Gastroesophageal sphincter (tissue), 3 donors: ENCODE measurements around the gene LCP1.

Source experiments
- EP300 ChIP-seq: sonication (generic); formaldehyde crosslinking; IDR thresholded peaks from one replicate; pipeline ENCODE4 v1.6.1; 2017; ENCODE audit warnings: antibody characterized with exemption, mild to moderate bottlenecking
- POLR2A ChIP-seq, 2 donors: fragments of 450-650 bp; IDR thresholded peaks; one replicate each; pipeline ENCODE4 v1.6.1; 2017; ENCODE audit warnings: antibody characterized with exemption in 2 of 2, mild to moderate bottlenecking in 2 of 2, moderate library complexity in 1 of 2
- TF ChIP-seq, protein P1 (sequence below), 4 experiments: fragments of 200-600 bp in 2 of 4; fragments of 450-650 bp in 2 of 4; sonication (generic) in 1 of 4; IDR thresholded peaks; one replicate each; pipeline ENCODE4 v1.5.1; 2017 to 2019; ENCODE audit warnings: antibody characterized with exemption in 4 of 4, mild to moderate bottlenecking in 2 of 4, moderate library complexity in 2 of 4

DNA sequence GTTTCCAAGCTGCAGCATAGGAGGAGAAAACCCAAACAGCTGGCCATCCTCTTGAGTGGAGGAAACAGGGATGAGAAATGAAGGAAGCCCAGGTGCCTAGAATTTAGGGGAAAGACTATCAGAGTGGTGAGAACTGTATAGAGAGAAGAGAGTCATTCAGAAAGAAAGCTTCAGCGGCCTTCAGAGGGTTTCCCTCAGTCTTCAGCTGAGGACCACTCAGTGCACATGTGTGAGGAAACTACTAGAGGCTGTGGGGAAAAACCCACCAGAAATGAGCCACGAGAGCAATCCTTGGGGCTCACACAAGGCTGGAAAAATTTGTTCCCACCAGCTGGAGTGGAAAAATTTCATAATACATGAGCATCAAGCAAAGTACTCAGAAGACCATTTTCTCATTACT, 41.9 kb downstream of the LCP1 start:
- no peak for TF ChIP-seq POLR2A (IDR thresholded peaks at IDR 0.05)
- TF ChIP-seq, protein P1, sequence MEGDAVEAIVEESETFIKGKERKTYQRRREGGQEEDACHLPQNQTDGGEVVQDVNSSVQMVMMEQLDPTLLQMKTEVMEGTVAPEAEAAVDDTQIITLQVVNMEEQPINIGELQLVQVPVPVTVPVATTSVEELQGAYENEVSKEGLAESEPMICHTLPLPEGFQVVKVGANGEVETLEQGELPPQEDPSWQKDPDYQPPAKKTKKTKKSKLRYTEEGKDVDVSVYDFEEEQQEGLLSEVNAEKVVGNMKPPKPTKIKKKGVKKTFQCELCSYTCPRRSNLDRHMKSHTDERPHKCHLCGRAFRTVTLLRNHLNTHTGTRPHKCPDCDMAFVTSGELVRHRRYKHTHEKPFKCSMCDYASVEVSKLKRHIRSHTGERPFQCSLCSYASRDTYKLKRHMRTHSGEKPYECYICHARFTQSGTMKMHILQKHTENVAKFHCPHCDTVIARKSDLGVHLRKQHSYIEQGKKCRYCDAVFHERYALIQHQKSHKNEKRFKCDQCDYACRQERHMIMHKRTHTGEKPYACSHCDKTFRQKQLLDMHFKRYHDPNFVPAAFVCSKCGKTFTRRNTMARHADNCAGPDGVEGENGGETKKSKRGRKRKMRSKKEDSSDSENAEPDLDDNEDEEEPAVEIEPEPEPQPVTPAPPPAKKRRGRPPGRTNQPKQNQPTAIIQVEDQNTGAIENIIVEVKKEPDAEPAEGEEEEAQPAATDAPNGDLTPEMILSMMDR (IDR thresholded peaks at IDR 0.05), result no peak
- no peak for TF ChIP-seq EP300
